GM12878 (cell line): ENCODE data around the gene MRPS21. TPM values are rescaled to one million over a fixed set of nuclear protein-coding genes. Genes with fewer than 3 reads are reported as not detected.

Source experiments
- ATF3 ChIP-seq: IDR thresholded peaks from 2 replicates; pipeline ENCODE4 v1.6.1; 2011; ENCODE audit warnings: low read depth, mild to moderate bottlenecking, low read length, moderate library complexity, borderline replicate concordance; ENCODE audit errors: extremely low read depth
- ATF7 ChIP-seq: fragments of 450-650 bp; IDR thresholded peaks from 2 replicates; pipeline ENCODE4 v1.6.1; 2016; ENCODE audit warnings: low read depth, mild to moderate bottlenecking
- BCLAF1 ChIP-seq: fragments of 450-650 bp; IDR thresholded peaks from 2 replicates; pipeline ENCODE4 v1.6.1; 2017; ENCODE audit warnings: antibody characterized with exemption, mild to moderate bottlenecking, moderate library complexity
- CBX5 ChIP-seq: sonication (generic); IDR thresholded peaks from 2 replicates; pipeline ENCODE4 v1.6.1; 2016; ENCODE audit warnings: low read depth, moderate library complexity, mild to moderate bottlenecking, inconsistent platforms
- GABPA ChIP-seq: IDR thresholded peaks from 2 replicates; pipeline ENCODE4 v1.6.1; 2014; ENCODE audit warnings: antibody characterized with exemption, low read depth, mild to moderate bottlenecking, inconsistent platforms
- JUND ChIP-seq: IDR thresholded peaks from 2 replicates; pipeline ENCODE4 v1.6.1; 2012; ENCODE audit warnings: low read depth, mild to moderate bottlenecking, low read length, improper control_type of control experiment, moderate library complexity
- MXI1 ChIP-seq: fragments of 150-350 bp; IDR thresholded peaks from 2 replicates; pipeline ENCODE4 v1.6.1; 2011; ENCODE audit warnings: low read depth, mild to moderate bottlenecking, inconsistent platforms, low read length, improper control_type of control experiment
- NBN ChIP-seq: fragments of 450-650 bp; IDR thresholded peaks from 2 replicates; pipeline ENCODE4 v1.6.1; 2016
- NFYB ChIP-seq: IDR thresholded peaks from 2 replicates; pipeline ENCODE4 v1.6.1; 2011; ENCODE audit warnings: low read depth, mild to moderate bottlenecking, low read length, improper control_type of control experiment, moderate library complexity; ENCODE audit not compliant: insufficient read depth
- NRF1 ChIP-seq: conservative IDR thresholded peaks from 2 replicates; pipeline ENCODE4 v1.6.1; 2011; ENCODE audit warnings: mild to moderate bottlenecking, low read depth, low read length, improper control_type of control experiment
- PAX8 ChIP-seq: fragments of 450-650 bp; IDR thresholded peaks from 2 replicates; pipeline ENCODE4 v1.6.1; 2017; ENCODE audit warnings: mild to moderate bottlenecking, moderate library complexity
- RB1 ChIP-seq: fragments of 450-650 bp; formaldehyde crosslinking; IDR thresholded peaks from 2 replicates; pipeline ENCODE4 v1.6.1; 2017; ENCODE audit warnings: mild to moderate bottlenecking, borderline replicate concordance
- RBBP5 ChIP-seq: fragments of 200-600 bp; sonication (generic); conservative IDR thresholded peaks from 2 replicates; pipeline ENCODE4 v1.6.1; 2016
- RELA ChIP-seq: fragments of 450-650 bp; IDR thresholded peaks from 2 replicates; pipeline ENCODE4 v1.8.0; 2014; ENCODE audit warnings: borderline replicate concordance; ENCODE audit not compliant: partially characterized antibody
- RFX5 ChIP-seq: IDR thresholded peaks from 2 replicates; pipeline ENCODE4 v1.6.1; 2011; ENCODE audit warnings: low read depth, low read length, improper control_type of control experiment
- TAF1 ChIP-seq: IDR thresholded peaks from 2 replicates; pipeline ENCODE4 v1.6.1; 2011; ENCODE audit warnings: mild to moderate bottlenecking, low read depth, low read length, borderline replicate concordance
- TCF3 ChIP-seq: IDR thresholded peaks from 2 replicates; pipeline ENCODE4 v1.6.1; 2012; ENCODE audit warnings: low read depth, mild to moderate bottlenecking, low read length, borderline replicate concordance; ENCODE audit not compliant: insufficient read depth
- WRNIP1 ChIP-seq: IDR thresholded peaks from 2 replicates; pipeline ENCODE4 v1.6.1; 2011; ENCODE audit warnings: low read depth, low read length, improper control_type of control experiment, borderline replicate concordance
- ZNF217 ChIP-seq: fragments of 450-650 bp; IDR thresholded peaks from 2 replicates; pipeline ENCODE4 v1.6.1; 2017; ENCODE audit warnings: antibody characterized with exemption, mild to moderate bottlenecking
- ZZZ3 ChIP-seq: IDR thresholded peaks from 2 replicates; pipeline ENCODE4 v1.6.1; 2011; ENCODE audit warnings: low read depth; ENCODE audit not compliant: control insufficient read depth, insufficient read length
- polyA plus RNA-seq, 11 experiments: library from polyadenylated mRNA; depleted of rRNA in 4 of 11; unstranded in 6 of 11; stranded (reverse) in 5 of 11; fragments of >200 nt; fragmentation: Nextera tagmentation in 4 of 11; fragmentation: Illumina TruSeq in 1 of 11; extraction: Ambion mirVana in 4 of 11; extraction: Trizol in 1 of 11; gene quantifications; 1 replicate in 1 of 11; 2 replicates in 10 of 11; pipeline versions ENCODE4 v1.2.1 to v1.2.3, GENCODE V29; 2011 to 2016; ENCODE audit warnings: inconsistent platforms in 2 of 11, missing spikeins in 2 of 11, low read depth in 1 of 11
- total RNA-seq, 4 experiments: library from RNA; depleted of rRNA in 3 of 4; stranded (reverse); fragments of >200 nt in 3 of 4; fragmentation: Illumina TruSeq in 1 of 4; extraction: Trizol in 1 of 4; gene quantifications; 2 replicates each; pipeline versions ENCODE4 v1.2.1 to v1.2.3, GENCODE V29; 2013 to 2021
- TF ChIP-seq, protein P1 (sequence below): fragments of 450-650 bp; conservative IDR thresholded peaks from 2 replicates; pipeline ENCODE4 v1.6.1; 2017; ENCODE audit warnings: mild to moderate bottlenecking, moderate library complexity
- TF ChIP-seq, protein P2 (sequence below), 3 experiments: IDR thresholded peaks in 2 of 3; conservative IDR thresholded peaks in 1 of 3; 2 replicates each; pipeline ENCODE4 v1.5.1; 2011; ENCODE audit warnings: low read depth in 3 of 3, low read length in 3 of 3, mild to moderate bottlenecking in 3 of 3, control low read depth in 2 of 3, moderate library complexity in 2 of 3, inconsistent platforms in 1 of 3, mixed read lengths in 1 of 3; ENCODE audit not compliant: control insufficient read depth in 2 of 3, insufficient read depth in 1 of 3; ENCODE audit errors: extremely low read depth in 1 of 3

Gene MRPS21
- total and polyA plus RNA-seq, 10 of the 15 experiments (the other 5 are each of a cell fraction or from before 2014, with no cell fraction given), result 69.4 to 275 (median 103) TPM

GRCh38 chr1:150281758-150282557, 11.7 kb upstream of the MRPS21 start, which contains the start of gene CIART (continued):
- TF ChIP-seq ATF7 (no peak), PAX8 (no peak), BCLAF1 (no peak), RFX5 (peak; percentile 78; the same call in 1 of the 2 replicates), ATF3 (peak; percentile 47; the same call in 1 of the 2 replicates), TCF3 (no peak), GABPA (no peak), RB1 (no peak), WRNIP1 (no peak), NFYB (0 out of 2 replicates have a peak, but pooled peaks have one; percentile 55), RBBP5 (no peak), ZZZ3 (no peak), JUND (no peak), CBX5 (no peak), TAF1 (no peak), NBN (no peak), MXI1 (no peak), RELA (no peak), ZNF217 (no peak), NRF1 (no peak)
- TF ChIP-seq, protein P1, sequence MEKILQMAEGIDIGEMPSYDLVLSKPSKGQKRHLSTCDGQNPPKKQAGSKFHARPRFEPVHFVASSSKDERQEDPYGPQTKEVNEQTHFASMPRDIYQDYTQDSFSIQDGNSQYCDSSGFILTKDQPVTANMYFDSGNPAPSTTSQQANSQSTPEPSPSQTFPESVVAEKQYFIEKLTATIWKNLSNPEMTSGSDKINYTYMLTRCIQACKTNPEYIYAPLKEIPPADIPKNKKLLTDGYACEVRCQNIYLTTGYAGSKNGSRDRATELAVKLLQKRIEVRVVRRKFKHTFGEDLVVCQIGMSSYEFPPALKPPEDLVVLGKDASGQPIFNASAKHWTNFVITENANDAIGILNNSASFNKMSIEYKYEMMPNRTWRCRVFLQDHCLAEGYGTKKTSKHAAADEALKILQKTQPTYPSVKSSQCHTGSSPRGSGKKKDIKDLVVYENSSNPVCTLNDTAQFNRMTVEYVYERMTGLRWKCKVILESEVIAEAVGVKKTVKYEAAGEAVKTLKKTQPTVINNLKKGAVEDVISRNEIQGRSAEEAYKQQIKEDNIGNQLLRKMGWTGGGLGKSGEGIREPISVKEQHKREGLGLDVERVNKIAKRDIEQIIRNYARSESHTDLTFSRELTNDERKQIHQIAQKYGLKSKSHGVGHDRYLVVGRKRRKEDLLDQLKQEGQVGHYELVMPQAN, result no peak
- TF ChIP-seq, protein P2, sequence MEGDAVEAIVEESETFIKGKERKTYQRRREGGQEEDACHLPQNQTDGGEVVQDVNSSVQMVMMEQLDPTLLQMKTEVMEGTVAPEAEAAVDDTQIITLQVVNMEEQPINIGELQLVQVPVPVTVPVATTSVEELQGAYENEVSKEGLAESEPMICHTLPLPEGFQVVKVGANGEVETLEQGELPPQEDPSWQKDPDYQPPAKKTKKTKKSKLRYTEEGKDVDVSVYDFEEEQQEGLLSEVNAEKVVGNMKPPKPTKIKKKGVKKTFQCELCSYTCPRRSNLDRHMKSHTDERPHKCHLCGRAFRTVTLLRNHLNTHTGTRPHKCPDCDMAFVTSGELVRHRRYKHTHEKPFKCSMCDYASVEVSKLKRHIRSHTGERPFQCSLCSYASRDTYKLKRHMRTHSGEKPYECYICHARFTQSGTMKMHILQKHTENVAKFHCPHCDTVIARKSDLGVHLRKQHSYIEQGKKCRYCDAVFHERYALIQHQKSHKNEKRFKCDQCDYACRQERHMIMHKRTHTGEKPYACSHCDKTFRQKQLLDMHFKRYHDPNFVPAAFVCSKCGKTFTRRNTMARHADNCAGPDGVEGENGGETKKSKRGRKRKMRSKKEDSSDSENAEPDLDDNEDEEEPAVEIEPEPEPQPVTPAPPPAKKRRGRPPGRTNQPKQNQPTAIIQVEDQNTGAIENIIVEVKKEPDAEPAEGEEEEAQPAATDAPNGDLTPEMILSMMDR (IDR thresholded peaks at IDR 0.05 in 2 of 3, conservative IDR thresholded peaks at IDR 0.05 in 1 of 3; ENCODE audit: control insufficient read depth in 2 of 3, extremely low read depth in 1 of 3, insufficient read depth in 1 of 3, low read depth in 3 of 3, low read length in 3 of 3), result no peak
